Left lobe of liver (tissue), 2 donors: ENCODE data around the gene SLF2. TPM values are rescaled to one million over a fixed set of nuclear protein-coding genes. Genes with fewer than 3 reads are reported as not detected.

Experiments
- ATAC-seq: fragments of 200-7000 bp; cut with Tn5 transposase; one replicate; pipeline ENCODE4 v1.9.1; 2020; ENCODE audit warnings: mild to moderate bottlenecking, moderate library complexity
- DNase-seq: peaks from one replicate; pipeline ENCODE4 v3.0.0-alpha.2; 2020; ENCODE audit warnings: low spot score
- total RNA-seq: library from RNA; stranded (reverse); gene quantifications from one replicate; pipeline ENCODE4 v1.2.1, GENCODE V29; 2021
- donor health status: DM: no; HTN: no; CAD: no; lungs with moderate emphysema.
- donor health status: DM: no; HTN: yes; CAD: no.

SLF2 gene
- total RNA-seq, 1 donor from 2014 or later, result 7.7 TPM

DNA sequence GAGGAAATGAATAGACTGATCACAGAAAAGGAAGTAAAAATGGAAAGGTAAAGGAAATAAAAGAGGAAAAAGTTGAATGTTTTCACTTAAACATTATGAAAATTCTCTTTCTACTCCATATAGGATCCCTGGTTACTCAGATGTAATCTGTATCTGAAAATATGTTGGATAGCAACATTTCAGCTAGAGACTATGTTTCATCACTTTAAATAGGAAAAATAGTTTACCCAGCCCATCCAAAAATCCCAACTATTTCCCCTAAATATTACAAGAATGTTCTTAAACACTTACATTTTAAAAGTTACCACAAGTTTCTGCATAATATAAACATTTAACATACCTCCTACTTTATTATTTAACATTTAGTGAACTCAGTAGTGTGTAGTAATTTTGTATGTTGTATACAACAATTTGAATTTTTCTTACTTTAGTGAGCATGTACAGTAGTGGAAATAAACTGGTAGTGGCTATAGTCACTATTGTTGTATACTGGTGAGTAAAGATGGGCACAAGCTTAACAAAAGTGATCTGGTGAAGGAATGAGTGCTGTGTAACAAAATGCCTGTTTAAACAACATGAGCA lies 27.1 kb downstream of the SLF2 start:
- DNase-seq (no peak), ATAC-seq (no peak)

DNA sequence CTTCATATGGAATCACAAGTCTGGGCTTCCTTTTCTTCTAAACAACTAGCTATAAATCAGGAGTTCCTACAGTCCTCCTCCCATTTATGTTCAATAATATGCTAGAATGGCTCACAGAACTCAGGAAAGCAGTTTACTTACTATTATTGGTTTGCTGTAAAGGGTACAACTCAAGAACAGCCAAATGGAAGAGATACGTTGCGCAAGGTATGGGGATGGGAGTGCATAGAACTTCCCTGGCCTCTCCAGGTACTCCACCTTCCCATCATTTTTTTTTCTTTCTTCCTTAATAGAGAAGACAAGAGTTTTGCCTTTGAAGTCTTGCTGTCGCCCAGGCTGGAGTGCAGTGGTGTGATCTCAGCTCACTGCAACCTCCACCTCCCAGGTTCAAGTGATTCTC lies 29.5 kb downstream of the SLF2 start:
- DNase-seq, result no peak

DNA sequence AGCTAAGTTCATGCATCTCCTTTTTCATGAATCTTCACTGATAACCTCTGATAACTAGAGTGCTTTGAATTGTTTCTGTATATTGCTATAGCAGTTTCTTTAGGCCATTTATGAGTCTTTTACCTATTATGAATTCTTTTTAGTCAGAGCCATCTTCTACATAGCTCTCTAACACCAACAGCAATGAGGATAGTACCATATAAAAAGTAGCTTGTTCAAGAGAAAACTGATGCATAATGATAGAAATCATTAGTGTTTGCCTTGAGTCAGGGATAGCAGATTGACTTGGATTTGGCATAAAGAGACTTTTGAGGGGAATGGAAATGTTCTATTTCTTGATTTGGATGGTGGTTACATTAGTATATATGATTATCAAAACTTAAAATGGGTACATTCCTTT lies 30.7 kb downstream of the SLF2 start:
- DNase-seq (no peak), ATAC-seq (no peak)

More for the DNA sequence above, 29.5 kb downstream of the SLF2 start:
- no peak for ATAC-seq

DNA sequence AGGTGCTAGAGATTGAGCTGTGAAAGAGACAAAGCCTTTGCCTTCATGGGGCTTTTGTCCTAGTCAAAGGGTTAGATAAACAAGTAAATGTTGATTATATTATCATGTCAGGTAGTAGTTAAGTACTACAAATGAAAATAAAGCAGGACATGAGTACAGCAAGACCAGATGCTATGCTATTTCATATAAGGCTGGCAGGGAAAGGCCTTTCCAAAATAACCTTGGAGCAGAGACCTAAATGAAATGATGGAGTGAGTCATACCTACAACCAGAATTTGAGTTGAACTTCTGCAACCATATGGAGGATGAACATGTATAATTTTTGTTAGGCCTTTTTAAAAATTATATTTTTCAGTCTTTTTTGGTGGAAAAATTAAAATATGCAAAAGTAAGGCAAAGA lies 33.0 kb downstream of the SLF2 start:
- ATAC-seq (no peak), DNase-seq (no peak)

DNA sequence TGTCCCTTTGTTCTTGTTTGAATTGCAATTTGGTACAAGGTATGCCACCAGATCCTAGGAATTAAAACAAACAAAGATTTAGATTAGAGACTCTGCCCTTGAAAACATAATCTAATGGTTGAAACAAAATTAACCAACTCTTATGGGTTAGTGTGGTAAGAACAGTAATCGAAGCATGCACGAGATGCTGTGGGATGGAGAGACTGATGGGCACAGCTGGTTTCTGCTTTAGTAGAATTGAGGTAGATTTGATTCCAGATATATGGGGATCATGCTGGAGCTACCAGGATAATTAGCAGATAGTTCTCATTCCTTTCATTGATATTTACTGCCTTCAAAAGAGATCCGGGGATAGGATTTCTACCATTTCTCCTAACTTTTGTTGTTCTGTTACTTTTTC lies 36.2 kb downstream of the SLF2 start:
- DNase-seq, result no peak
- ATAC-seq, result no peak

DNA sequence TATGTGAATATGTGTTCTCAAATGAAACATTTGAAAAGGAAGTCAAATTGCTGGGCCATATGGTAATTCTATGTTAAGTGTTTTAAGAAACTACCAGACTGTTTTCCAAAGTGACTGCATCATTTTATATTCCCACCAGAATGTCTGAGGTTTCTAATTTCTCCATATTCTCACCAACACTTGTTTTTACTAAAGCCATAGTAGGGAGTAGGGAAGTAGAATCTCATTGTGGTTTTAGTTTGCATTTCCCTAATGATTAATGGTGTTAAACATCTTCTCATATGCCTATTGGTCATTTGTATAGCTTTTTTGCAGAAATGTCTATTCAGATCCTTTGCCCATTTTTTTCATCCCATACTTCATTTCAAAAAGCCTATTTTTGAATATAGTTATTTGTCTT lies 47.5 kb downstream of the SLF2 start:
- DNase-seq (no peak), ATAC-seq (no peak)

DNA sequence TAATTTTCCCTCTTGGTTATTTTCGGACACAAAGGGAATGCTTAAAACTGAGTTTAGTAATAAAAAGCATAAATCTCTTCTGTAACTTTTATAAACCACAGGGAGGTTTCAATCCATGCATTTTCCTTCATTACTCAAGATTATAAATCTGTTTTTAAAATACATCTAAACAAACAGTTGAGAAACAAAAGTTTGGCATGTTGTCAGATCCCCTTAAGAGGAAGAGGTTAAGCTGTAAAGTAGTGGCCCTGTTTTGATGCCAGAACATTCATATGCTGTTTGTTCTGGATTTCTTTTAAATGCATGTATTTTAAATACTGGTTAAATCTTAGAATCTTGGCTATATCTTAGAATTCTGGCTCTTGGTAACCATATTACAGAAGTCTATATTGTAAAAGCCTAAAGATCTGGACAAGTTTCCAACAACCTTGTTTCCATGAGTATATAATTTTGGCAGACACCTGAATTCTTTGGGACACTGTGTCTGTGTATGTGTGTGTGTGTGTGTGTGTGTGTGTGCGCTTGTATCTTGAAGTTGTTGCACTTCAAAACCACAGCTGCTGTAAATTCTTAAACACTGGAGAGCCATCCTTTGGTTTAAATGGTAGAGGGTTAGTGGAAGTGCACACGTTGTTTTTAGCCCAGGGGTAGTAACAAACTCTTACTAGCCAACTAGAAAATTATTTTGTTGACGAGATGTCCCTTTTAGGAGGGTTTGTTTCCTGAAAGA lies 49.8 kb downstream of the SLF2 start:
- no peak for ATAC-seq
- no peak for DNase-seq

DNA sequence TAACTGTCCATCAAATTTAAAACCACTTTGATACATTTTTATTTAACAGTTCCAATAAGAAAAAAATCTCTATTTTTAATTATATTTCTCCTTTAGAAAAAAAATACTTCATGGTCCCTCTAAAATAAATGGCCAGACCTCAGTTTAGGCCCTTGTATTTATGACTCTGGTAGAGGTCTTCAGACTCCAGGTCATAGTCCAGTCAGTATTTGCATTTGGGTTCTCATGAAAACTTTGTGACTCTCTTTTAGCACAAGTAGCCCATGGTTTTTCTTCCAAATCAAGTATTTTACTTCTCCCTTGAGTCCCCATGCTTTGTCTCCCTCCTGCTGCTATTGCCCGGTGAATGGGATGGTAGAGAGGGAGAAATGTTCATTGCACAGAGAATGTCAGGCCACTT lies 51.1 kb downstream of the SLF2 start:
- ATAC-seq (peak; percentile 58), DNase-seq (no peak)

DNA sequence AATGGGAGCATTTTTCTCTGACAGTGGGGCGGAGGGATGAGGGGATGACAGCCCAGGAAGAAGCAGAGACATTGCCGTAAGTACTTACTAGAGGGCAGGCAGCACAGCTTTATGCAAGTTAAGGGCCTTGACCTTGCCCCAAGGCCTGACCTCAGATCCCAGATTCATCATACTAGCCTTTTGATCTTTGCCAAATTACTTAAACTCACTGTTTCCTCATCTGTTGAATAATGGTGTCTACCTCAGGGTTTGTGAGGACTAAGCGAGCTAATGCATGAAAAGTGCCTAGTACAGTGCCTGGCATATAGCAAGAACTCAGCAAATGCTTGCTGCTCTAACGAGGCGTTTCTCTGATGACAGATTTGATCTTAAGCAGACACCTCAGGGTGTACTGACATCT lies 53.1 kb downstream of the SLF2 start:
- ATAC-seq, result no peak
- DNase-seq, result no peak

DNA sequence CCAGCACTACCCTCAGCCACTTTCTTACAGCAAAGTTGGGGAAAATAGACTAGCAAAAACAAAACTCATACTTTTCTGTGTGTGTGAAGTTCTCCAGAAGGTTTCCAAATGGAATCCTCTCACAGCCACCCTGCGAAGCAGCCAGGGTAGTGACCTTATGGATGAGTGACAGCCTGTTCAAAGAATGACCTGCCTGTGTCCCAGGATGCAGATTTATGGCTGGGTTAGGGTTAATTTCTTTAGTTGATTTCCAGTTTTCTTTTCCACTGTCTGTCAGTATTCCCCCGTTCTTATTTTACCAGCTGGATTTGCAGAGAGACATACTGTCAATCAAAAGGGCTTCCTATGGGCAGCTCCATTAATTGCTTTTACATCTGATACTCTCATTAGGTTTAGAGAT lies 54.1 kb downstream of the SLF2 start:
- no peak for ATAC-seq
- DNase-seq, result no peak

DNA sequence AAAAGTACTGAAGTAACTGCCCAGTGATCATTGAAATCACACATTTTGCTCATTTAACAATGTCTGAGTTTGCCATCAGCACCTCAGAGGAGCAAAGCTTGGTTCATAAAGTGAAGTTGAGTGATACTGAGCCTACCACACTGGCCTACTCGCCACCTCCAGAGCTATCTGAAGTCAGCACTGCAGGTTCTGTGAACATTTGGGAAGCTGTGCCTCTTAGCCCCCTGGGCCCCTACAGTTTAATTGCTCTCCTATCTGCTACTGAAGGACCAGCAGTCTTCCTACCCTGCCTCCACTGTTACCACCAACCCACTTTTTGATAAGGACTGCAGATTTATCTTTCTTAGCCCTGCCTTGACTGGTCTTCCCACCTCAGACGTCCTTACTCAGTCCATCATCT lies 54.6 kb downstream of the SLF2 start:
- DNase-seq (no peak), ATAC-seq (no peak)

DNA sequence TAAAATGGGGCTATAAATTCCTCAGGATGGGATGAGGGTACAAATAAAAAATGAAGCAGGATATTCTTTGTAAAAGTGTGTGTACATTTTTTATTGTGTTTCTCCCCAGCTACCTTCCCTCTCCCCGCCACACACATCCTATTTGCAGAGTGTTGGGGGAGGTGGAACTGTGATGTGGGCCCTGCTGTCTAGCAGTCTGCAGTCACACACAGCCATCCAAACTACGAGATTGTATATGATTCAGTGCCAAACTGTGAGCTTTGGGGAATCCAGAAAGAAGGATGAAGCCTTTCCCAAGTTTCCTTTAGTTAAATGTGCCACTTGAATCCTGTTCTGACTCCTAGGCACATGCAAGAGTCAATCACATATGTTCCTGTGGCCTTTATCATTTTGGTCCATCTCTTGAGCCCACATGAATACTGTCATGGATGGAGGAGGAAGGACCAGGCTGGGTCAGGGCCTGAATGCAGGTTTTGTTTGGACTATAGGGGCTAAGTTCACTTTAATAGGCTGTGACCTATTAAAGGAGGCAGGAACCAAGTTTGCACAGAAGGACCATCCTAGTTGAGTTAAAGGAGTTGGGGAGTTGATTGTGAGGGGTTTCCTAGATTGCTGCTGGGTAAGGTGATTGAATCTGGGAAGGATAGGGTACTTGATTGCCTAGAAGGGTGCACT lies 55.4 kb downstream of the SLF2 start:
- ATAC-seq (no peak), DNase-seq (peak; percentile 29)

DNA sequence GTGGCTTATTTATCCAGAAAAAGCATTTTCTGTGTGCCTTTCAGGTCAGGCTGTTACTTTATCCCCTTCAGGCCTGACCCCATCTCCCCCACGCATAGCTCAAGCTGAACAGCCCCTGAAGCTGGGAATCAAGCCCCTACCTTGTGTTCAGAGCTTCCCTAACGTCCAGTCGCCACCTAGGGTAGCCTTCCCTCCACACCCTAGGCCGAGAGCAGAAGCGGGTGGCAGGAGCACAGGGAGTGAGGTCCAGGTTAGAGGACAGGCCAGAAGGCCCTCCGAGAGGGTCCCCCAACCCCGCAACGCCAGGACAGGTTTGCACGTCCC lies 56.1 kb downstream of the SLF2 start:
- ATAC-seq (peak; percentile 9), DNase-seq (no peak)

DNA sequence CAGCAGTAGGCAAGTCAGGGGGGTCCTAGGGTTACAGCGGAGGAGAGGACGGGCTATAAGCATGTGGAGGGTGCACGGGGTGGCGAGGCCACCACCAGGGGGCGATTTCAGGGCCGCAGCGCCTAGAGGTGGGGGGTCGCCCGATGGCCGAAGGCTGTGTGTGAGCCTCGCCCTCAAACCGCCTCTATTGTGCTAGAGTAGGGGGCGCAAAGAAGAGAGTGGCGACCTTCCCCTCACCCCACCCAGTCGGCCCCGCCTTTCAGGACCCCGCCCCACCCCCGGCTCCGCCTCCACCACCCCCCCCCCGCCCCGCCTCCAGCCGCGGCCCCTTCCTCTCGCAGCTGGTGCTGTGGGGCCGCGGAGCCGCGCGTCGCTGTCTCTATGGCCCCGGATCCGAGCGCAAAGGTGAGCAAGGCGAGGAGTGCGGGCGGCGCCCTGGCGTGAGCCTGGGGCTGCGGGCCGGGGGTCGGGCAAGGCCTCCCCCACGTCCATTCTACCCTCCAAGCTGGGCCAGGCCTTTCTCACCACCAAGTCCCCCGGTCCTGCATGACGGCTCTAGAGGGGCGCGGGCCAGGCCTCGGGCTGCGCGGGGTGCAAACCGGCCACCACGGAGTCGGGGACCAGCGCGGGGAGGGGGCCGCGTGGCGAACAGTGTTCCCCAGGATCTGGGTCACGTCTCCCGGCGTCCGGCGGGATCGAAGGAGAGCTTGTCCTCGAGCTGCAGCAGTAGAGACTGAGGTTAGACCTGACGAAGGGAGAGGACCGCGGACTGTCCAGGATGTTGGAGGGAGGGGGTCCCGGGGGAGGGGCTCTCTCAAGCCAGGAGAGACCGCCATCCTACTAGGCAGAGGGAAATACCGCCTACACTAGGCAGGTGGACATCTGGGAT lies 56.7 kb downstream of the SLF2 start, which contains the start of gene SEMA4G:
Gene SEMA4G, plus strand, starts transcription at position 318 of the 889 bp plus-strand sequence. CDS start 3,409 bp downstream, outside the sequence.
- DNase-seq, result peak; percentile 69
- peak; percentile 61 for ATAC-seq

DNA sequence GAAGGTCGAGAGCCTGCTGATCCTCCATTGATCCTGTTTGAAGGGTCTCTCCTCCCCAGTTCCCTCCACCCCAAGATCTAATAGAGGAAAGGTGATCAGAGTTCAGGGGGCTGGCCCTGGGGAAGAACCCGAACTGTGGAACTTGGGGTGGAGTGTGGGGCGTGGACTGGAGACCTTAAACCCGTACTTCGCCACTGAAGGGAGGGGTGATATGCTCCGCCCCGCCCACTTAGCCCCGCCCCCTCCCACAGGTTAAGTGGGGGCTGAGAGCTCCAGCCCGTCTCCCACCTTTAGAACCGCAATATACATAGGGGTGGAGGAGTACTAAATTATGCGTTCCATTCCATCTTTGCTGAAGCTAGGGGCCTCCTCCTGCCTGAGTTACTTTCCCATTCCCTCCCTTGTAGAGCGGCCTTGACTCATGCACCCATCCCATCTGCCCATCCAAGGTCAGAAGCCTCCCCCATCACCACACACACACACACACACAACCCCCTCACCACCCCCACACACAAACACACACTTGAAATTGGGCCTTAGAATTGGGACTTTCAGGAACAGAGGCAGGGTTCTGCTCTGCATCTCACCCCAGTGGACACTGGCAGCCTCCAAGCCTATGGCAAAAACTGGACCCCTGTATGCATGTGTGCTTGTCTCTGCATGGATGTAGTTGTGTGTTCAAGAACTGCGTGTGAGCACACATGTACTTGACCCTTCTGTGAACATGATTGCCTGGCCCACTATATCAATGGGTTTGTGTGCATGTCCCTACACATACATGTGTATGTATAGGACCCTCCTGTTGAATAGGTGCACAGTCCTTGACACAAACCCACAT lies 57.5 kb downstream of the SLF2 start:
- DNase-seq, result peak; percentile 90
- peak; percentile 76 for ATAC-seq

DNA sequence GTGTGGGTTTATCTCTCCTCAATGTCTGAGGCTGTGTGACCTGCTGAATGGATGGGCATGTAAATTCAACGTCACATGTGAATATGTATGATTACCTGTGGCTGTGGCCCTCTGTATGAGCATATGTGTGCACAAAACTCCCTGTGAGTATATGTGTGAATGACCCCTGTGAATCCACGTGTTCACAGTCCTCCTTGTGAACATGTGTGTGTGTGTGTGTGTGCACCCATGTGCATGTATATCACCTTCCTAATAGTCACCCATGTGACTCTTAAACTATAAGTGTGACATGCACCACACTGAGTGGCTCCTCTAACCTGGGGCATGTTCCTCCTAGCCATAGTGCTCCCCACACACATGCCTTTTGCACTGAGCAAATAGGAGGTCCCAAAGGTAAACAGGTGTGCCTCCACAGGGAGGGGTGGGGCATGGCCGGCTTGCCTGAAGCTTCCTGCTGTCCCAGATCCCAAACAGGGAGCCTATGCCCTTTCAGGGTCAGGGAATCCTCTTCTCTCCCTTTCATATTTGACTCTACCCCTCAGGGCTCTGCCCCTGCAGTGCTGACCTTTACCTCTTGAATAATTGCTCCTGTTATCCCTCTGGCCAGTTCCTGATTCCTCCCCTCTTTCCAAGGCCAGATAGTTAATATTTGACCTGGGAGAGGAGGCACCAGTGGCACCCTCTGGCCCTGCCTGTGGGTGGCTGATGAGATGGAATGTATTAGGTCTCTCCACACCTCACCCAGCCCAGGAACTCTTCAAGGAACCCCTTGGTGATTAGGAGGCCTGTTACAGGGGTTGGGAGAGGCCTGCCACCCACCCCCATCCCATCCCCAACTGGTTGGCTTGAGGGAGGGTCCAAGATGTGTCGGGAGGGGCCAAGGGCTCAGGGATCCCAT lies 58.4 kb downstream of the SLF2 start:
- ATAC-seq (peak; percentile 72), DNase-seq (peak; percentile 88)

DNA sequence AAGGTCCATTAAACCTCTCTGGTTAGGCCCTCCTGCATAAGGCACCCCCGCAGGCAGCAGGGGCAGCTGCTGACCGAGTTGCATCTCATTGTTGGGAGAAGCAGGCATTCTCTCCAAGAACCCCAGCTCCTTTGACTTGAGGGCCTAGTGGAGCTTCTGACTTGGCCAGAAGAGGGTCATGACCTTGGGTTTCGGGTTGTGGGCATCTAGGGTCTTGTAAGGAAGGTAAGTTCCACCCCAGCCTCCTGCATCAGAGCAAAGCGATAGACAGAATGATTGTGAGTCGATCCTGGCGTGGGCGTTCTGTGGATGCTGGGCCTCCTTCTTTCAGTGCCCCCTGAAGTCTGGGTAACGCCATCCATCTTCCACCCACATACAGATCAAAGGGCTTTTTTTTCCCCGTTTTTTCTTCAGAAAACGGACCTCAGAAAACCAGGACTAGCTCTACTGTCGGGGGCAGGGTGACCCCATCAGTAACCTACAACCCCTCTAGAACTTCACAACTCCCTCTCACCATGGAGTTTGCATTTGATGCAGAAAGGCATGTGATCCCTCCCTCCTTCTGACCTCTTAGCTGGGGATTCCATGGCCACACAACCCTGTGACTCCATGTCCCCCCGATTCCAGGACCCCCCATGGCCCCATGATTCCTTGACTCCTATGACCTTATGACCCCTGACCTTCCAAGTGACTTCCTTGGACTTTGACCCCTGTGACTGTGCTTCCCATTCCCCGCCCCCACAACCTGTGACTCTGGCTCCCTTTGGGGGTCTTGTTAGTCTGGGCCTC lies 59.5 kb downstream of the SLF2 start:
- DNase-seq (peak; percentile 41), ATAC-seq (no peak)

DNA sequence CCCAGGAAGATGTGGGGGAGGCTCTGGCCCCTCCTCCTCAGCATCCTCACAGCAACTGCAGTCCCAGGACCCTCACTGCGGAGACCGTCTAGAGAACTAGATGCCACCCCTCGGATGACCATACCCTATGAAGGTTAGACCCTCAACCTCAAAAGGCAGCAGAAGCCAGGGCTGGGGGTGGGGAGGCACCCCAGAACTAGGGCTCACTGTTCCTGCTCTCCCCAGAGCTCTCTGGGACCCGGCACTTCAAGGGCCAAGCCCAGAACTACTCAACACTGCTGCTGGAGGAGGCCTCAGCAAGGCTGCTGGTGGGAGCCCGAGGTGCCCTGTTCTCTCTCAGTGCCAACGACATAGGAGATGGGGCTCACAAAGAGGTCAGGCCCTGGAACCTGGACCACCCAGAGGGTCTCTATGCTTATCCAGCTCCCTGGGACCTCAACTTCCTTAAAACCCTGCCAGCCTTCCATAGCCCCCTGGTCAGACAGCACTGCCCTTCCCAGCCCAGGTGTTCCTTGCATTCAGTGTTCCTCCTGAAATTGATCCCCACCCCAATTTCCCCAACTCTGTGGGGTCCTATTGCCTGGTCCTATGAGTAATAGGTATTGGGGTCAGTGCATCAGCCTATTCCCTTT lies 60.3 kb downstream of the SLF2 start:
- peak; percentile 46 for DNase-seq
- ATAC-seq, result no peak
